GM21825 (cell line): ENCODE measurements around the gene LMLN.
"Not testable (repeated sequence)": the region's sequence is repeated elsewhere in the genome, so short reads cannot be mapped to it uniquely, and the experiment has no call there.

ENCODE experiments used
- ATAC-seq: cut with Tn5 transposase; IDR thresholded peaks from one replicate; pipeline ENCODE4 v1.9.1; 2021; ENCODE audit warnings: mild to moderate bottlenecking, moderate library complexity; ENCODE audit not compliant: unreplicated experiment

LMLN gene, protein sequence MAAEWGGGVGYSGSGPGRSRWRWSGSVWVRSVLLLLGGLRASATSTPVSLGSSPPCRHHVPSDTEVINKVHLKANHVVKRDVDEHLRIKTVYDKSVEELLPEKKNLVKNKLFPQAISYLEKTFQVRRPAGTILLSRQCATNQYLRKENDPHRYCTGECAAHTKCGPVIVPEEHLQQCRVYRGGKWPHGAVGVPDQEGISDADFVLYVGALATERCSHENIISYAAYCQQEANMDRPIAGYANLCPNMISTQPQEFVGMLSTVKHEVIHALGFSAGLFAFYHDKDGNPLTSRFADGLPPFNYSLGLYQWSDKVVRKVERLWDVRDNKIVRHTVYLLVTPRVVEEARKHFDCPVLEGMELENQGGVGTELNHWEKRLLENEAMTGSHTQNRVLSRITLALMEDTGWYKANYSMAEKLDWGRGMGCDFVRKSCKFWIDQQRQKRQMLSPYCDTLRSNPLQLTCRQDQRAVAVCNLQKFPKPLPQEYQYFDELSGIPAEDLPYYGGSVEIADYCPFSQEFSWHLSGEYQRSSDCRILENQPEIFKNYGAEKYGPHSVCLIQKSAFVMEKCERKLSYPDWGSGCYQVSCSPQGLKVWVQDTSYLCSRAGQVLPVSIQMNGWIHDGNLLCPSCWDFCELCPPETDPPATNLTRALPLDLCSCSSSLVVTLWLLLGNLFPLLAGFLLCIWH

DNA sequence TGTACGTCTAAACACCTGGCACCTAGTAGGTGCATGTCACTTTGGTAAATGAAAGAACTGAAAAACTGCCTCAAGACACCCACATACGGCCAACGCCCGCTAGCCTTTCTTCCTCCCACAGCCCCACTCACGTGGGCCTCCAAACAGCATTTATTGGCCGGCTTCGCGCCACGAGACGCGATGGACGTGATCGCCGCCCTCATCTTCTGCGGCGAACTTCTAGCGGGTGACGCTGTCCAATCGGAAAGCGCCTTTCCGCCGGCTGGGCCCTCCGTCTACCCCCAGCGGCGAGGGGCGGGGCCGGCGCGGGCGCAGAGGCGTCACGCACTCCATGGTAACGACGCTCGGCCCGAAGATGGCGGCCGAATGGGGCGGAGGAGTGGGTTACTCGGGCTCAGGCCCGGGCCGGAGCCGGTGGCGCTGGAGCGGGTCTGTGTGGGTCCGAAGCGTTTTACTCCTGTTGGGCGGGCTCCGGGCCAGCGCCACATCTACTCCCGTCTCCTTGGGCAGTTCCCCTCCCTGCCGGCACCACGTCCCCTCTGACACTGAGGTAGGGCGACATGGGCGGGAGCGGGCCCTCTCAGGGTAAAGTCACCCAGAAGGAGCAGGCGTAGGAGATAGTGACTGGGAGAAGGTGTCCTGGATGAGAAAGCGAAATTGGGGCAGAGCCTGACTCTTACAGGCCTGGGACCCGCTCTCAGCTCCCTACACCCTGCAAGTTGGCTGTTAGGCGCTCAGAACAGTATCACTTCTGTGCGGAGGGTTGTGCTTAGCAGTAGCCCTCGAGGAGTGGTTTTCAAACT lies at the start of gene LMLN:
LMLN (plus strand) TSS at position 327 of the 803 bp plus-strand sequence; CDS start at position 356, 29 bp downstream.
- ATAC-seq = peak; percentile 98

DNA sequence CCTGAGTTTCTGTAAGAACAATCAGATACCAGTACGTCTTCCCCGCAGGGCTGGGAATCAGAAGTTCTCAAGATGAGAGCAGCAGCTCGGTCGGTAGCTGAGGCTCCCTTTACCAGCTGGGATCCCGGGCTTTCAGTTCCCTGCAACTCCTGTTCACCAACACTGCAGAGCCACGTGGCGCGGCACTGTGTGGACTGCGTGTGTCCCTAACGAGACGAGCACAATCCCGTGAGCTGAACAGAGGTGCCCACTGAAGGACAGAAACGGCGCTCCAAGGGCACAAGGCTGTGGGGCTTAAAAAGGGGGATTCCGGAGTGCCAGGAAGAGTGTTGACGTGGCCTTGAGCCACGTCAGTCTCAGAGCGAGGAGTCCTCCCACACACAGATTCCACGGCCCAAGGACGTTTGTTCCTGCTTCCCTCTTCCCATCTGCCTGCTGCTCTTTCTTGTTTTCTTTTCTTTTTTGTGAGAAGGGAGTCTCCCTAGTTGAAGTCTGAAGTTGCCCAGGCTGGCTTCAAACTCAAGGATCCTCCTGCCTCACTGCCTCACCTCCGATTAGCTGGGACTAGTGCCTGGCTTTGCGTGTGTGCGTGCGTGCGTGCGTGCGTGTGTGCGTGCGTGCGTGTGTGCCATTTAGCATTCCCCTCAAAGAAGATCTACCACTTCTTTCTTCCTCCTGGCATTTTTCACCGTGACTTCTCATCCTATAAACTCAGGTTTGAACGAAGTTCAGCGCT lies 47.1 kb upstream of the LMLN start:
- no peak for ATAC-seq

DNA sequence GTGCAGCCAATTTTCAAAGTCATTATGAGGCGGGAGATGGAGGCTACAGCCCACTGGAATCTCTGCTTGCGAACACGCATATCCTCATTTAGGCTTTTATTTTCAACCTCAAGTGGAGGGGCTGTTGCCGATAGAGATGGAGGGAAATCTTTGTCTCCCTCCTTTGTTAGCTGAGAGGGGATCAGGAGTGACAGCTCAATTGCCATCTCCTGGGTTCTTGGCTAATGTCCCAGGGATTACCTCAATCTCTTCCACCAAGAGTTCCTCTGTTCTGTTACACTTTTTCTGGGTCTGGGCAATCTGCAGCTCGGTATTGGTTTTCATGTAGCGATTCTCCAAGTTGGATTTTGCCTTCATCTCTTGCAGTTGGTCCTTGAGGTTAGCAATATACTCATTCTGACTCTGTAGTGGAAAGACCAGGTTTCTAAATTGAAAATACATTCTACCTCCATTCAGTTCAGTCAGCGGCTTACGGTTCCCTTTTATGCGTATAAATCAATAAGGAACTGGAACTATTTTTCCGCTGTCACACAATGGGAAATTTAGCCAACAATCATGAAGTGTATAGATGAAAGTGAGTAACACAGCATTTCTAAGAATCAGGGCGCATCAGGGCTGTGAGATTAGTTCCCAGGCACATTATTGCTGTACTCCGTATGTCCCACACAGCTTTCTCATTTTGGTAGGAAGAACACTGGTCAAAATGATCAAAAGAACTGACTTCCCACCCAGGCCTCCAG lies 46.2 kb upstream of the LMLN start:
- no peak for ATAC-seq

DNA sequence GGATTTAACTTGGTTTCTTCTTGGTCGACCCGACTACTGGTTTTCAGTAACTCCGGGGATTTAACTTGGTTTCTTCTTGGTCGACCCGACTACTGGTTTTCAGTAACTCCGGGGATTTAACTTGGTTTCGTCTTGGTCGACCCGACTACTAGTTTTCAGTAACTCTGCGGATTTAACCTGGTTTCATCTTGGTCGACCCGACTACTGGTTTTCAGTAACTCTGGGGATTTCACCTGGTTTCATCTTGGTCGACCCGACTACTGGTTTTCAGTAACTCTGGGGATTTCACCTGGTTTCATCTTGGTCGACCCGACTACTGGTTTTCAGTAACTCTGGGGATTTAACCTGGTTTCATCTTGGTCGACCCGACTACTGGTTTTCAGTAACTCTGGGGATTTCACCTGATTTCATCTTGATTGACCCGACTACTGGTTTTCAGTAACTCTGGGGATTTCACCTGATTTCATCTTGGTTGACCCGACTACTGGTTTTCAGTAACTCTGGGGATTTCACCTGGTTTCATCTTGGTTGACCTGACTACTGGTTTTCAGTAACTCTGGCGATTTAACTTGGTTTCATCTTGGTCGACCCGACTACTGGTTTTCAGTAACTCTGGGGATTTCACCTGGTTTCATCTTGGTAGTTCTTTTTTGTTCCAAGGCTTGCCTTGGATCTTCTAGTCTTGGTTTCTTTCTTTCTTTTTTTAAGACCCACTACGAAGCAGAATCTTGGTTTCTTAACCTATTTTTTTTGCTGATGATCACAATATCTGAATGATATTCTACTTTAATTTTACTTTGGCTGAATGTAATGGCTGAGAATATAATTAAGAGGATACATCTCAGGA lies 38.4 kb upstream of the LMLN start:
- ATAC-seq = not testable (repeated sequence)

DNA sequence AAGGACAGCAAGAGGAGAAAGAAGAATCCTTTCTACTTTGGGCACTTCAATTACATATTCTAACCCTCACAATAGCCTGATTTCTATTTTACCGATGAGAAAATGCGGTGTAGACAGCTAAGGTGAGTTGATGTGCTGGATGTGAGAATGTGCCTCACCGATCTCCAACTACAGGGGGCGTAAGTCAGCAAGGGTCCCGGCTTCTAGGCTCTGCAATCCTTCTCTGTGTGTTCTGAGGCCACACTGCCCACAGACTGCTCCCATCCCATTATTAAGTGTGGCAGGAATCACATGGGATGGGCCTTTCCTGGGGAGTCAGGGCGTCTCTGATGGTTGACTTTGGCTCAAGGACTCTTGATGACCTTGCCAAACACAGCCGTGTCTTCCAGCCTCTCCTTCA lies 33.6 kb upstream of the LMLN start:
- ATAC-seq = no peak

DNA sequence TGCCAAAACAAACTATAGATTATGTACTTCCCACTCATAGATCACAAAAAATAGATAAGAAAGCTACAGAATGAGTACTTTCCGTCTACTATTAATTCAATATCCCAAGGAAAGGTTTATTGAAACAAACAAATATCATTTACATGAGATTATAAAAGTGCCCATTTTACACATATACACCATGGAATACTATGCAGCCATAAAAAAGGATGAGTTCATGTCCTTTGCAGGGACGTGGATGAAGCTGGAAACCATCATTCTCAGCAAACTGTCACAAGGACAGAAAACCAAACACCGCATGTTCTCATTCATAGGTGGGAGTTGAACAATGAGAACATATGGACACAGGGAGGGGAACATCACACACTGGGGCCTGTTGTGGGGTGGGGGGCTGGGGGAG lies 32.4 kb upstream of the LMLN start:
- not testable (repeated sequence) for ATAC-seq

DNA sequence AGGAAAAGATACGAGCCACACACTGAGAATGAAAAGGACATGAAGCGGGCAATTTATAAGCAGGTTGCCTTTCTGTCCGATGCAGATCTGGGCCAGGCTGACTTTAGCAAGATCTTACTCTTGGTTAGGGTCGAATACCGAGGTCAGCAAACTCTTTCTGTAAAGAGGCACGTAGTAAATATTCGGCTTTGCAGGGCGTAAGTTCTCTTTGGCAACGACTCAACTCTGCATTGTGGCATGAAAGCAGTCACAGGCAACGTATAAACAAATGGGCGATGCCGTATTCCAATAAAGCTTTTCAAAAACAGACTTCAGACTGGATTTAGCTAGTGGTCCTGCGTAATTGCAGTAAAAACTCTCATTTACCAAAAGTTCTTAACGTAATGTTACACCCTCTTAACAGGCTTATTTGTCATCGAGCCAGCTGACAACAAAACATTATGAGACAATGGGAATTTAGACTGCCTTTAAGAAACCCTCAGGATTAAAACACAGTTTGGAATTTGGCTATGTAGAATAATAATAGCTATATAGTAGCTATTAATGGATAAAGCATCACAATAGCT lies 23.1 kb upstream of the LMLN start:
- ATAC-seq = no peak

DNA sequence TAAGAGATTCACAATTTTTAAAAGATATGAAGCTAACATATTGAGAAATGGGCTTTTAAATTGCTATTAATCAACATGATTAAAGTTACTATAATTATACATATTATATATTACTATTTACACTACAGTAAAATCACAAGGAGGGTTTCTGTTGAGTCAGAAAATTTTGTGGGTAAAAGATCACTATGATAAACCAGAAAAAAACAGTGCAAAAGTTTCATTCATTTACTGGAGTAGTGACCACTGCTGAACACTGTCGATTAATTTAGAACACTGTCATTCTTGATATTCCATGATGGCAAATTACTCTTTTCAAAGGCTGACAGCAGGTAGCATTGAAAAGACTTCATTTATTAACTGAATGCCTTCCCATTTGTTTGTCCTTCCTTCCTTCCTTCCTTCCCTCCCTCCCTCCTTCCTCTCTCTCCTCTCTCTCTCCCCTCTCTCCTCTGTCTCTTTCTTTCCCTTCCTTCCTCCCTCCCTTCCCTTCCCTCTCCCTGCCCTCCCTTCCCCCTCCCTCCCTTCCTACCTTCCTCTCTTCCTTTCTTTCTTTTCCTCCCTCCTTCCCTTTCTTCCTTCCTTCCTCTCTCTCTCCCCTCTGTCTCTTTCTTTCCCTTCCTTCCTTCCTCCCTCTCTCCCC lies 19.2 kb upstream of the LMLN start:
- ATAC-seq = no peak

DNA sequence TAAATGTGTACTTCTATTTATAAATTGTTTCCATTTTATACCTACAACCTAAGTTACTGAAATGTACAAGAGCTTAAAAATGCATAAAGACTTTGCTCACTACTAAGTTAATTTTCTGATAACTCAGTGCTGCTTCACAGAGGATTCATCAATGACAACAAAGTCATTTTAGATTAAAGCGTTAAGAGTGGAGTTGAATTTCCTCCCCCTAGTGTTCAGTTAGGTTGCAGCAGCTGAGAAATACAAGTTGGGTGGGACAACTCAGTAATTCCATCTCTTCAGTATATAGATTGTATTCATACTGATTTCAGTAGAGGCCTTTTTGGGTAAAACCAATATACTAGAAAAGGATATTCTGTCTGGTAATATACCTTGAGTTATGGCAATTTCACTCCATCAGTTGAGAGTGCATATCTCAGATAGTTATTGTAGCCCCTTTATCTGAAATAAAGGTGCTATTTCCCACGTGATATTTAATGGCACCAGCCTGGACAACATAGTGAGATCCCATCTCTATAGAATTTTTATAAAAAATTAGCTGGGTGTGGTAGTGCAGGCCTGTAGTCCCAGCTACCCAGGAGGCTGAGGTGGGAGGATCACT lies 17.0 kb upstream of the LMLN start:
- ATAC-seq = no peak

DNA sequence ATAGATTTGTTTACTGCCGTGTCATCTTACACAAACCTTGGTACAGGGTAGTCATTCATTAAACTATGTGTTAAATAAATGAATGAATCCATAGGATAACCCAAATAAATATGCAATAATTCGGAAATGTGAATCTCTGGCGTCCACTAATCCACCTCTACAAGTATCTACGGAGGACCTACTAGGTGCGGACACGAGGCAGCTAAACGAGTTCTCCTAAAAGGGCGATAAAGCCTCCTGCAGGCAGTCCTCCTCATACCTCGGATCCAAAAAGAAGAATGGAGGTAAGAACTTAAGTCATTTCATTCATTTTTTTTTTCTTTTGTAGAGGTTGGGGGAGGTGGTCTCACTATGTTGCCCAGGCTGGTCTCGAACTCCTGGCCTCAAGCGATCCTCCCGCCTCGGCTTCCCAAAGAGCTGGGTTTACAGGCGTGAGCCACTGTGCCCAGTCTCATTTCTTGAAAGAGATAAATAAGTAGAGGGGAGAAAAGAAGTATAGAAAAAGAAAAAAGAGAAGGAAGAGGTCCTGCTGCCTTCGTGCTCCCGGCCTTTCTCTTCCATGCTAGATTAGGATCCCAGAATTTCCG lies 10.7 kb upstream of the LMLN start:
- no peak for ATAC-seq

DNA sequence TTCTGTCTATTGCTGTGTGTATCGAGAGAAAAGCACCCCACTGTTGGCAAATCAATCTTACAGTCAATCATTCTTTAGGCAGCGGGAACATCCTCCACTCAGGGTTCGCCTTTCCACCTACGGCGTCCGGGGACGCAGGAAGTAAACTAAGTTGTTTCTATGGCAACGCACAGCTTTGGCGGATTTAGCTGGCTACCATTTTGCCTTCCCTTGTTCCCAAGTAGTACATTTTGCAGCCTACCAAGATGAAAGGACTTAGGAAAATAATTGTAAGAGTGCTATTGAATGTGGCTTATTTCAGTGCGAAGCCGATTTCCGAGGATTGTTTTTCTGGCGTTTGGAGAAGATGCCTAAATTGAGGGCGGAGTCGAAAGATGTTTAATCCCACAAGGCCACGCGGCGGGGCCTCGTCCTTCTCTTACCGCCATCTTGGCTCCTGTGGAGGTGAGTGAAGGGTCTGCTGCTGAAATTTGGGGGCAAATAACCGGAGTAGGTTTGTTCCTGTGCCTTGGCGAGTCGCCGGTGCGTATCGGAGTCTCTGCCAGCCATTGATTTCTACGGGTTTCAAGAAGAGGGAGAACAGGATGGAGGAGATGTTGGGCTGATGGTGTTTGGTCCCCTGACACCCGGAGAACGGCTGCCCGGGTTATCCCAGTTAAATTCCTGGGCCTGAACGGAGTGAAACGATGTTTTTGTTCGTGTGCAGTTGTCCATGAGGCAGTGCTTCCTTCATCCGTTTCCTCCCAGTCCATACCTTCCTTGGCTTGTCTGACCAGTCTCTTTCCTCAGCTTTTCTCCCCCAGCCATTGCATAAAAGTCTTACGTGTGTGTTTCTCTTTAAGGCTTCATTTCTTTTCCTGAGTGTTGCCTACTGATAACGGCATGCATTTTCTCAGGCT lies 10.0 kb upstream of the LMLN start, which contains the start of gene RPL35A:
RPL35A (plus strand) TSS at position 413 of the 899 bp plus-strand sequence. CDS start 778 bp downstream, outside the sequence.
- peak; percentile 87 for ATAC-seq

DNA sequence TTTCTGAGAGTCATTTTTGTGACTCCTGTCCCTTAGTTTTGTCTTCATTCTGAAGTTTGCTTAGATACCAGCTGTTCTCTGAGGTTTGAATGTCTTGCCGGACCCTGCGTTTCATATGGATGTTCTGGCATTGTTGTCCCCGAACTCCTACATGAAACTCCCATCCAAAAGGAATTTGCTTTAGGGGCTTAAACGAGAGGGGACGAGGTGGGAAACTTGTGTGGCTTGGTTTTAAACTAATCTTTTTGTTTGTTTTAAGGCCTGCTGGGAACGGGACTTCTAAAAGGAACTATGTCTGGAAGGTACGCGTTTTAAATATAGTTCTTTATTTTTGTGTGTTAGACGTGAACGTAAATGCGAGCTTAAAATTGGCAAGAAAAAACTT lies 9.3 kb upstream of the LMLN start:
- no peak for ATAC-seq

DNA sequence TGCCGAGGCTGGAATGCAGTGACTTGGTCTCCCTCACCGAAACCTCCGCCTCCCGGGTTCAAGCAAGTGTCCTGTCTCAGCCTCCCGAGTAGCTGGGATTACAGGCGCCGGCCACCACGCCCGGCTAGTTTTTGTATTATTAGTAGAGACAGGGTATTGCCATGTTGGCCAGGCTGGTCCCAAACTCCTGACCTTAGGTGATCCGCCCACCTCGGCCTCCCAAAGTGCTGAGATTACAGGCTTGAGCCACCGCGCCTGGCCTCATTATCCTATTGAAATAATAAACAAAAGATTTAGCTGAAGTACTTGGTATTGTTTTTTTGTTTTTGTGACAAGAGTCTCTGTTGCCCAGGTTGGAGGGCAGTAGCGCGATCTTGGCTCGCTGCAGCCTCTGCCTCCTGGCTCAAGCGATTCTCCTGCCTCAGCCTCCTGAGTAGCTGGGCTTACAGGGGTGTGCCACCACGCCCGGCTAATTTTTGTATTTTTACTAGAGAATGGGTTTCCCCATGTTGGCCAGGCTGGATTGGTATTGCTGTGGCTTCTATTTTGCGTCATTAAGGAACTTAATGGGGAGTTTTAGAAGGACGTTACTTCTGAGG lies 8.5 kb upstream of the LMLN start:
- no peak for ATAC-seq

DNA sequence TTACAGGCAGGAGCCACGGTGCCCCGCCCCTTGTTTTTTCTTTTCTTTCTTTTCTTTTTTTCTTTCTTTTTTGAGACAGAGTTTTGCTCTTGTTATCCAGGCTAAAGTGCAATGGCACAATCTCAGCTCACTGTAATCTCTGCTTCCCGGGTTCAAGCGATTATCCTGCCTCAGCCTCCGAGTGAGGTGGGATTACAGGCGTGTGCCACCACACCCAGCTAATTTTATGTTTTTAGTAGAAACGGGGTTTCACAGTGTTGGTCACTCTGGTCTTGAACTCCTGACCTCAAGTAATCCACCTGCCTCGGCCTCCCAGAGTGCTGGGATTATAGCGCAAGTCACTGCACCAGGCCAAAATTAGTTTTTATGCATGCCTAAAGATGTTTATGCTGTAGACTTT lies 7.6 kb upstream of the LMLN start:
- no peak for ATAC-seq

DNA sequence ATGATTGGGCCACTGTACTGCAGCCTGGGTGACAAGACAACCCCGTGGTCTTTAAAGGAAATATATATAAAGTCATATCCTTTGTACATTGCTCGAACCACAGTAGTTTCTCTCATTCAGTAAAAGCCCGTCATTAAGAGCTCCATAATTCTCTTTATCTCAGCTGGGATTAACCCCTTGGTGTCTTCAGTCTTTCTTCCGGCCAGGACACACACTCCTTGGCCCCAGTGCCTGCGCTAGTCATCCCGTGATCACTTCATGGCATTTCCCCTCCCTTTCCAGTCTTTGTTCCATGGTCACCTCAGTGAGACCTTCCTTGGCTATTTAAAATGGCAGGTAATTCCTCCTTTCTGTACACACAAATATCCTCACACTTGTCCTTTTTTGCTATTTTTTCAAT lies 6.7 kb upstream of the LMLN start:
- no peak for ATAC-seq

DNA sequence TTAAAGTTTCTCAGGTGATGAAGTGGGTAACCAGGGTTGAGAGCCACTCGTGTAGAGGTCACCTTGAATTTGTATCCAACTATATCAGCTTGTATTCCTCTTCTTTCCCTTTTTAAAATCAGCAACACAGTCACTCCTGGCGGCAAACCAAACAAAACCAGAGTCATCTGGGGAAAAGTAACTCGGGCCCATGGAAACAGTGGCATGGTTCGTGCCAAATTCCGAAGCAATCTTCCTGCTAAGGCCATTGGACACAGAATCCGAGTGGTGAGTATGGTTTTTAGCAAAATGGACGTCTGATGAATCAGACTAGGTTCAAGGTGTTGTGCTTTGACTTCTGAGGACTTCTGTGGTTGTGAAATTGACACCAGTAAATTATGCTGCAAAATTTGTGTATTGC lies 6.1 kb upstream of the LMLN start:
- ATAC-seq = no peak
